ENCODE data around the gene CLPSL1. TPM values are rescaled to one million over a fixed set of nuclear protein-coding genes. Genes with fewer than 3 reads are reported as not detected.
A peak's percentile ranks its signal among the peaks of the same experiment; 100 is the strongest.

The CLPSL1 gene
- total RNA-seq, 2 donors from 2014 or later: not detected

DNA sequence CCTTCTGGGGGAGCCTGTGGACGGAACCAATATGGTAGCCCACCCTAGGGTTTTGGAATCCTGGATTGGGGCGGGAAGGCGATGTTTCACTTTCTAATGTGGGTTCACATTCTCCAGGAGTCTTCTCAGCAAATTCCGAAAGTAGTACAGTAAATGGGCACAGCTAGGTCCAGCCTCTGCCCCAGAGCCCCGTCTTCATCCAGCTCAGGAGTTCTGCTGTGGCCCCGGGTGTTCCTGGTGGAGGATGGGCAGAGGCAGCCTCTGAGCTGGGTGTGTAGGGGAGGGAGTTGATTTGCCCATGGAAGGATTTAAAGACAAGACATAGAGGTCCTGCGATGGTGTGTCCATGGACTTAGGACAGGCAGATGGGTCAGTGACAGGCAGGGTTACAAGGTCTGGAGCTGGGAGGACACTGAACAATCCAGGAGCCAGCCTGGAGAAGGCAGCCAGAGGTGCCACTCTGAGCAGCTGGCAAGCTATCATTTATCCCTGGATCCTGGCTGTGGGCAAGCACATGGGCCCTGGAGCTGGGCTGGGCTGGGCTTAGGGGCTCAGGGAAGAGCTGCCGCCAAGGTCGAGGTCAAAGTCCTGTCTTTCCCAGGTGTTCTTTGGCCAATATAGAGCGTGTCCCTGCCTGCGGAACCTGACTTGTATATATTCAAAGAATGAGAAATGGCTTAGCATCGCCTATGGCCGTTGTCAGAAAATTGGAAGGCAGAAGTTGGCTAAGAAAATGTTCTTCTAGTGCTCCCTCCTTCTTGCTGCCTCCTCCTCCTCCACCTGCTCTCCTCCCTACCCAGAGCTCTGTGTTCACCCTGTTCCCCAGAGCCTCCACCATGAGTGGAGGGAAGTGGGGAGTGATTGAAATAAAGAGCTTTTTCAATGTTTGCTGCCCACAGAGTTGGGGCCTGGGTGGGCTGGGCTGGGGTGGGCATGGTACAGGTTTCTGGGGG lies 6.7 kb downstream of the CLPSL1 start:
- intact Hi-C loops (cut with DNase I): no loop called here
- DNase-seq: no peak
- peak in 1 of 2 donors; percentile 11 for ATAC-seq

GRCh38 chr6:35788423-35788982 lies 7.7 kb downstream of the CLPSL1 start:
- DNase-seq (no peak), ATAC-seq (no peak)
- intact Hi-C loops (cut with DNase I): no loop called here

DNA sequence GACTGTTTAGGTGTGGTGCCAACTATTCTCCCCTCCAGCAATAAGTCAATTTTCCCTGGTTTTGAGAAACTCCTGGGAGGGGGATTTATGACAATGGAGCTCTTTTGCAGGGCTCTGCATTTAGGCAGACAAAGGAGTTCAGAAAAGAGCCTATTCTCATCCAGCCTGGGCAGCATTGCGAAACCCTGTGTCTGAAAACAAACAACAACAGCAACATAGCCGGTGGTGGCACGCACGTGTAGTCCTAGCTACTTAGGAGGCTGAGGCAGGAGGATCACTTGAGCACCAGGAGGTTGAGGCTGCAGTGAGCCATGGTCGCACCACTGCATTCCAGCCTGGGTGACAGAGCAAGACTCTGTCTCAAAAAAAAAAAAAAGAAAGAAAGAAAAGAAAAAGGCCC lies 9.9 kb downstream of the CLPSL1 start:
- intact Hi-C loops (cut with DNase I): no loop called here
- ATAC-seq (no peak), DNase-seq (no peak)

GRCh38 chr6:35794536-35795452 lies 14.0 kb downstream of the CLPSL1 start:
- ATAC-seq: no peak
- intact Hi-C loops (cut with DNase I): no loop called here
- no peak for DNase-seq

- intact Hi-C loops (cut with DNase I): no loop called here
- DNase-seq (no peak), ATAC-seq (peak in 1 of 2 donors; percentile 23)
These were observed 14.7 kb downstream of the CLPSL1 start for GRCh38 chr6:35795453-35796071.

DNA sequence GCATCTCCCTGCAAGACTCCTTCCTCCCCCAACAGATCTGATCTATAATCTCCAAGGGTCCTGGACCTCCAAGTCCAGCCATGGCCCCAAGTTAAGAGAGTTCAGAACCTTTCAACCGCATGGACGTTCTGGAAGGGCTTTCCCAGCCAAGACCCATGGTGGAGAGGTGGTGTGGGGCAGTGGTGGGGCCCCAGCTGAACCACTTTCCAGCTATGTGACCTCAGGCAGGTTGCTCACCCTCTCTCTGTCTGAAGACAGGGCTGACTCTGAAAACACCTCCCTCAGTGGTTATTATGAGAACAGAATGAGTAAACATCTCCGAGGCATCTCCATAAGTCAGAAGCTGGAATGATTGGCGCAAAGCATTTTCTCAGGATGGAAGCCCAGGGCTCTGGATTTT lies 15.4 kb downstream of the CLPSL1 start:
- intact Hi-C loops (cut with DNase I): no loop called here
- DNase-seq: no peak
- ATAC-seq: peak in 1 of 2 donors; percentile 8

- ATAC-seq (peak in 1 of 2 donors; percentile 14), DNase-seq (no peak)
- intact Hi-C loops (cut with DNase I): no loop called here
These were observed 17.2 kb downstream of the CLPSL1 start for GRCh38 chr6:35797837-35798526.

DNA sequence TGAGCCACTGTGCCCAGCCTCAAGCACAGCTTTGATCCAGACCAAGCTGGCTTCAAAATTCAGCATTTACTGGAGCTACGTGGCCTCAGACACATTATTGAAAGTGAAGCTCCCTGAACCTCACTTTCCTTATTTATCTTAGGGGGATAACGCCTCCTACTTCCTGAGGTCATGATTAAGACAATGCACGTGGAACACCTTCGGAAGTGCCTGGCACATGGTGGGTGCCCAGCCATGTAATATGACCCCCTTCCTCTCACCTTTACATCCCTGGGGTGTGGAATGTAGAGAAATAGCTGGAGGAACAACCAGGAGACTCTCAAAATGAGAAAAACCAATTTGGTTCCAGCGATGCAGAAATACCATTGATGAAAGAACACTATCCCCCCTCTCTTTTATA lies 17.9 kb downstream of the CLPSL1 start:
- intact Hi-C loops (cut with DNase I): no loop called here
- ATAC-seq (no peak), DNase-seq (no peak)

DNA sequence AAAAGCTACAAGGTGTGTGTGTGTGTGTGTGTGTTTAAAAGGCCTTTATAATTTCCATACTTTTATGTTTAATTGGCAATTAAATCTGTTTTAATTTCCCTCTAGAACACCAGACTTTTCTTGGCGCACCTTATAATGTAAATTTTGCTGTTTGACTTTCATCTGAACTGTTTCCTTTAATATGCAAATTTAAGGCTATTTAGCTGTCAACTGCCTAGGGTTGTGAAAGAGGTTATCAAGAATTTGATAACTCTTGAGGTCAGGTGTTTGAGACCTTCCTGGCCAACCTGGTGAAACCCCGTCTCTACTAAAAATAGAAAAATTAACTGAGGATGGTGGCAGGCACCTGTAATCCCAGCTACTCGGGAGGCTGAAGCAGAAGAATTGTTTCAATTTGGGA lies 20.3 kb downstream of the CLPSL1 start:
- intact Hi-C loops (cut with DNase I): no loop called here
- ATAC-seq (no peak), DNase-seq (no peak)

DNA sequence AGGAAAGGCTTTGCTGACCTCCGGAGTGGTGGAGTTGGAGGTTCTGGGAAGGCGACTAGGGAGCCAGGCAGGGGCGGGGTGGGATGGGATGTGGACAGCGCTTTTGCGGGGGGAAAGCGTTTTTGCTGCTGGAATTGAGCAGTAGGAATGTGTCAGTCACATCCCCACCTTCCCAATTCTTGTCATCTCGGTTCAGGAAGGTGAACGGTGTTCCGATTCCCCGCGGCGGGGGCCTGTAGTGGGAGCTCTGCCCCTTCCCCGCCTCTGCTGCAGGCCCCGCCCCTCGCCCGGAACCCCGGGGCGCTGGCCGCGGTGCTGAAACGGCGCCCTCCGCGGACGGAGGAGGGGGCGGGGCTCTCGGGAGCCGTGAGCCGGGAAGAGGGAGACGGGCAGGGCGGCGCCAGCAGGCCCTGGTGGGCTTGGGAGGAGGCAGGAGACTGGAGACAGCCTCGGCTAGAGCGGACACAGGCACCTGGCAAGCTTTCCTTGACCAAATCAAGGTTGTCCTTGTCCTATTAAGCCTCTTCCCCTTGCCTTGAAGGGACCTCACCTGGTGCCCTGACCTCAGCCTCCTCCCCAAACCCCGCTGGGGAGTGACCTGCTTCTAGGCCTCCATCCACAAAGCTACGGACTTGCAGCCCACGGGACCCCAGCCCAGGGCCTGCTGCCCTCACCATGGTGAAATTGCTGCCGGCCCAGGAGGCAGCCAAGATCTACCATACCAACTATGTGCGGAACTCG lies 24.3 kb downstream of the CLPSL1 start, which contains the start of gene LHFPL5:
Gene LHFPL5 (plus strand): TSS at position 357 of the 741 bp plus-strand sequence. CDS start 319 bp downstream, at position 676.
- DNase-seq: peak; percentile 40
- ATAC-seq: peak; percentile 83 to 94
- intact Hi-C loops (cut with DNase I): no loop called here

GRCh38 chr6:35808688-35809087 lies 27.9 kb downstream of the CLPSL1 start:
- ATAC-seq (no peak), DNase-seq (no peak)
- intact Hi-C loops (cut with DNase I): no loop called here

DNA sequence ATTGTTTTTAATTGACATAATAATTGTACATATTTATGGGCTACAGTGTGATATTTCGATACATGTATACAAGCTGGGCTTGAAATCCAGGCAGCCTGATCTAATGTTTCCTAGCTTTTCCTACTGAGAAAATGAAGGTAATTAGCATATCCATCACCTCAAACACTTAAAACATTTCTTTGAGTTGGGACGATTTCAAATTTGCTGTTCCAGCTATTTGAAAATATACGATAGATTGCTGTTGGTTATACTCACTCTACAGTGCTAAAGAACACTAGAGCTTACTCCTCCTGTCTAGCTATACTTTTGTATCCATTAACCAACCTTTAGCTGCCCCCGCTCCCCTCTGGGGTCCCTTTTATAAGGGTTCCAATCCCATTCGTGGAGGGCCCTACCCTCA lies 29.0 kb downstream of the CLPSL1 start:
- intact Hi-C loops (cut with DNase I): no loop called here
- DNase-seq: no peak
- no peak for ATAC-seq

DNA sequence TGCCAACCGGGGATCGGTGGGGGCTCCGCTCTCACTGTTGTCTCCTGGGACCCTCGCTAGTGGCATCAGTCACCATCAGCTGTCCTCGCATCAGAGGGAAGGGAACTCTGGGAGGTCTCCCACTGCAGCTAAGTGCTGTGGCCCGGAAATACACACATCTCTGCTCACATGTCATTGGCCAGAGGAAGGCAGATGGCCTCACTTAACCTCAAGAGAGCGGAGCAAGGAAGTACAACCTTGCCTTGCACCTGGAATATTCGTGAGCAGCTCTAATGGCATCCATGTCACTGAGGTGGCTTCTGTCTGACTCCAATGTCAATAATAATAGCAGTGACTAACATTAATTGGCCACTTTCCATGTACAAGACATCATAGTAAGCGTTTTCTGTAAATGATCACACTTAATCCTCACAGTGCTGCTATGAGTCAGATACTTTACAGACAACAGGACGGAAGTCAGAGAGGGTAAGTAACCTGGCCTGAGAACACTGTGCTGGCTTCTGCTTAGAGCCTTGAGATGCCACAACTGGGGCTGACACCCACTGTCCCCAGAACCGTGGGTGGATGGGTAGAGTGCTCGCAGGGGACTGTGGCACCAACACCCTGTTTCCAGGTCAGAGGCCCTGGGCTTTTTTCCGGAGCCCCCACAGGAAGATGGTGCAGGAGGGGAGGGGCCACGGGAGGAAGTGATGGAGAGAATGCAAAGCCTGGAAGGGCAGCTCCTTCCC lies 30.3 kb downstream of the CLPSL1 start:
- no peak for DNase-seq
- intact Hi-C loops (cut with DNase I): no loop called here
- peak in 1 of 2 donors; percentile 39 for ATAC-seq

GRCh38 chr6:35811699-35811995 lies 30.8 kb downstream of the CLPSL1 start:
- no peak for ATAC-seq
- no peak for DNase-seq
- intact Hi-C loops (cut with DNase I): no loop called here

DNA sequence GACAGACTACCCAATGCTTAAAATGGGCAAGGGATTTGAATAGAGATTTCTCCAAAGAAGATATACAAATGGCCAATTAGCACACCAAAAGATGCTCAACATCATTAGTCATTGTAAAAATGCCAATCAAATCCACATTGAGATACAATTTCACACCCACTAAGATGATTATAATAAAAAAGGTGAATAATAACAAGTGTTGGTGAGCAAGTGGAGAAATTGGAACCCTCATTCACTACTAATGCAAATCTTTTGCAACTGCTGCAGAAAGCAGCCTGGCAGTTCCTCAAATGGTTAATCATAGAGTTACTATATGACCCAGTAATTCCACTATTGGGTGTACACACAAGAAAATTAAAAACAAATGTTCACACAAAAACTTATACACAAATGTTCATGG lies 36.7 kb downstream of the CLPSL1 start:
- intact Hi-C loops (cut with DNase I): no loop called here
- ATAC-seq (no peak), DNase-seq (no peak)

- ATAC-seq: no peak
- intact Hi-C loops (cut with DNase I): no loop called here
These were observed 42.8 kb downstream of the CLPSL1 start for GRCh38 chr6:35823601-35824000.

GRCh38 chr6:35824552-35825192 lies 43.9 kb downstream of the CLPSL1 start:
- no peak for DNase-seq
- intact Hi-C loops (cut with DNase I): no loop called here
- no peak for ATAC-seq

More at GRCh38 chr6:35823601-35824000, 42.8 kb downstream of the CLPSL1 start:
- DNase-seq: no peak

Data from left cardiac atrium (tissue), 4 donors.